ENCODE results near the gene CLDN8. TPM values are rescaled to one million over a fixed set of nuclear protein-coding genes. Genes with fewer than 3 reads are reported as not detected.

The CLDN8 gene
- total RNA-seq, 1 experiment from 2014 or later: not detected

GRCh38 chr21:30234050-30234449, 18.2 kb upstream of the CLDN8 start:
- no peak overlapping the region for H3K4me3 ChIP-seq (ENCODE audit: low read depth in 2 of 2, low read length in 2 of 2)
- no peaks in the 10 kb centered on the region for H3K36me3 ChIP-seq (ENCODE audit: control insufficient read depth, insufficient read depth, low read length)
- CTCF ChIA-PET: no interaction called here
- intact Hi-C loops (cut with micrococcal nuclease; ENCODE audit: unreplicated experiment): no loop called here
- no peaks in the 10 kb centered on the region for H3K4me1 ChIP-seq (ENCODE audit: control insufficient read depth, insufficient read depth, low read length)
- ATAC-seq (no peak), DNase-seq (ENCODE audit: low read depth, low spot score) (no peak)
- H3K9me3 ChIP-seq (ENCODE audit: control insufficient read depth, insufficient read depth, low read depth, low read length): no peaks in the 10 kb centered on the region
- H3K27ac ChIP-seq (ENCODE audit: low read length): no peak overlapping the region
- in situ Hi-C loops (cut with HindIII; ENCODE audit: low pct_unique_long_range_greater_than_20kb, low sequenced_read_pairs): no loop called here
- no peaks in the 10 kb centered on the region for H3K27me3 ChIP-seq (ENCODE audit: control insufficient read depth, insufficient read depth, low read length)
- POLR2A ChIA-PET: no interaction called here
- no TSS peak for BruUV-seq (replicated peaks)
- TF ChIP-seq POLR2AphosphoS5 (IDR thresholded peaks at IDR 0.05; ENCODE audit: low read depth, low read length) (no peak), CTCF (IDR thresholded peaks at IDR 0.05) (no peak), TCF7L2 (IDR thresholded peaks at IDR 0.05; ENCODE audit: low read depth, low read length) (no peak), REST (IDR thresholded peaks at IDR 0.05; ENCODE audit: insufficient read depth in 1 of 2, low read depth in 2 of 2, low read length in 1 of 2) (no peak), SIN3A (IDR thresholded peaks at IDR 0.05; ENCODE audit: borderline replicate concordance, insufficient read depth, low read depth, low read length) (no peak)

GRCh38 chr21:30233228-30234020, 17.5 kb upstream of the CLDN8 start:
- Histone ChIP-seq H3K36me3 (ENCODE audit: control insufficient read depth, insufficient read depth, low read length) (no peaks in the 10 kb centered on the region), H3K9me3 (ENCODE audit: control insufficient read depth, insufficient read depth, low read depth, low read length) (no peaks in the 10 kb centered on the region), H3K27me3 (ENCODE audit: control insufficient read depth, insufficient read depth, low read length) (no peaks in the 10 kb centered on the region), H3K4me1 (ENCODE audit: control insufficient read depth, insufficient read depth, low read length) (no peaks in the 10 kb centered on the region), H3K4me3 (ENCODE audit: low read depth in 2 of 2, low read length in 2 of 2) (no peak overlapping the region), H3K27ac (ENCODE audit: low read length) (no peak overlapping the region)
- no TSS peak for BruUV-seq (replicated peaks)
- CTCF ChIA-PET: no interaction called here
- TF ChIP-seq REST (IDR thresholded peaks at IDR 0.05; ENCODE audit: insufficient read depth in 1 of 2, low read depth in 2 of 2, low read length in 1 of 2) (no peak), SIN3A (IDR thresholded peaks at IDR 0.05; ENCODE audit: borderline replicate concordance, insufficient read depth, low read depth, low read length) (no peak), POLR2AphosphoS5 (IDR thresholded peaks at IDR 0.05; ENCODE audit: low read depth, low read length) (no peak), TCF7L2 (IDR thresholded peaks at IDR 0.05; ENCODE audit: low read depth, low read length) (no peak), CTCF (IDR thresholded peaks at IDR 0.05) (no peak)
- intact Hi-C loops (cut with micrococcal nuclease; ENCODE audit: unreplicated experiment): no loop called here
- DNase-seq (ENCODE audit: low read depth, low spot score) (no peak), ATAC-seq (no peak)
- in situ Hi-C loops (cut with HindIII; ENCODE audit: low pct_unique_long_range_greater_than_20kb, low sequenced_read_pairs): no loop called here
- POLR2A ChIA-PET: no interaction called here

Measured in Panc1 (cell line).